Activated T-cell treated with anti-CD3 and anti-CD28 coated beads, Interleukin-2, amount 50 U/mL, for 4 hours (primary cell): ENCODE measurements around the gene SNX4. TPM values are rescaled to one million over a fixed set of nuclear protein-coding genes. Genes with fewer than 3 reads are reported as not detected.

Experiments used
- ATAC-seq, 2 donors: fragments of 200-7000 bp; cut with Tn5 transposase; one replicate each; pipeline ENCODE4 v1.10.0; 2021
- DNase-seq: peaks from one replicate; pipeline ENCODE4 v3.0.0-alpha.2; 2020
- H3K27me3 Mint-ChIP-seq: one replicate; pipeline ENCODE4 v1.8.0; 2021; ENCODE audit warnings: low read depth, mixed read lengths
- H3K36me3 Mint-ChIP-seq: one replicate; pipeline ENCODE4 v1.8.0; 2022; ENCODE audit warnings: mixed read lengths; ENCODE audit not compliant: insufficient read depth
- H3K4me1 Mint-ChIP-seq: one replicate; pipeline ENCODE4 v1.8.0; 2021; ENCODE audit warnings: low read depth, mixed read lengths
- H3K4me3 Mint-ChIP-seq: one replicate; pipeline ENCODE4 v1.8.0; 2021; ENCODE audit warnings: mild to moderate bottlenecking, moderate library complexity, mixed read lengths
- H3K9me3 Mint-ChIP-seq: one replicate; pipeline ENCODE4 v1.8.0; 2021; ENCODE audit warnings: mixed read lengths
- total RNA-seq, 3 donors: library from RNA; stranded (reverse); gene quantifications; one replicate each; pipeline ENCODE4 v1.2.1, GENCODE V29; 2021

Gene SNX4
- total RNA-seq, 3 donors from 2014 or later: 38.3 to 44.4 (median 41.8) TPM

DNA sequence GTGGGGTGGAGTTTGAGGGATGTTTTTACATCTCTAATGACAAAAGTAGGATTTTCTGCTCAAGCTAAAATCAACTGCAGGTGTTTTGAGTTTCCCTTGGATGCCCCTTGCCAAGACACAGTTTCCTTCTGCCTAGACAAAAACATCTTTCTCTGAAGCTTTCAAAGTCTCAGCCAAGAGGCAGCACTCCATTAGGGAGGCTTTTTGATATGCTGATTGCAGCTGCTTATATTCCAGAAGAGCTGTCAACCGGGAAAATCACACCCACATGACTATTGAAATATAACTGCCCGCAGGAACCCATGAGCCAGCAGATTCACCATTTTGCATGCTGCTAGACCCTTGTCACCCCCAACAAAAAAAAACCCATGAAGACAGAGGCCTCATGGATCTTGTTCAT lies 117.4 kb downstream of the SNX4 start:
- Mint-ChIP-seq H3K9me3 (peaks cover 9% of the 10 kb centered on the region), H3K36me3 (no peaks in the 10 kb centered on the region), H3K27me3 (peaks cover 5% of the 10 kb centered on the region), H3K4me1 (no peaks in the 10 kb centered on the region), H3K4me3 (no peak overlapping the region)
- no peak for DNase-seq
- ATAC-seq: no peak

DNA sequence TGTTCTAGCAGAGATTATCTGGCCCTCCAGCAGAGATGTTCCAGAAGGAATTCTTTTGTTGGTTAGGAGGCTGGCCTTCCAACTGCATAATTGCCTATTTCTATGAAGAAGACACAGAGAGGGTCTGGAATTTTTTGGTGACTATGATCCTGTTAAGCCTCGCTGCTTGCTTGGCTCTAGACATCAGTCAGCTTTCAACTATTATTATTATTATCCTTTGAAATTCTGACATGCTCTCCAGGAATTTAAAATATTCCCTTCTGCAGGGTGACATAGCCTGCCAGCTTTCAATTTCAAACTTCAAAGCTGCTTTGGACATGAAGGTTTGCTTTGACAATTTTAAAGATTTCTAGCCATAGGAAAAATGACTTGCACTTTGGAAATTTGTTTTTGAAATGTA lies 118.6 kb downstream of the SNX4 start:
- Mint-ChIP-seq H3K27me3 (peaks cover 12% of the 10 kb centered on the region), H3K4me3 (no peak overlapping the region), H3K36me3 (no peaks in the 10 kb centered on the region), H3K9me3 (peaks cover 9% of the 10 kb centered on the region), H3K4me1 (no peaks in the 10 kb centered on the region)
- ATAC-seq (no peak), DNase-seq (no peak)

DNA sequence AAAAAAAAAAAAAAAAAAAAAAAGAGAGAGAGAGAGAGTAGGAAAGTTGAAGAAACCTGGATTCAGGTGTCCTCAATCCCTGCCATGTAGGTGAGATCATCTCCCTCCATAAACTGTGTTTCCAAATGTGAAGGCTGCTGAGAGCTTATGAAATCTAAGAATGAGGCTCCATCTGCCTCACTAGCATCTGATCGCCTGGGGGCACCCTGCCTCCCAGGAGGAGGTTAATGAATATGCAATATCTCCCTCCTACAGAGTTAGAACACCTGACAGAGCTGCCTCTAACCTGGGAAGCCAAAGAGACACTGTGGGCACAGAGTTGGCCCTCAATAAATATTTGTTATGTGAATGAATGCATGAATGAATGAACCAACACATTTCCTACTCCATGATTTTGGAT lies 121.0 kb downstream of the SNX4 start:
- peaks cover 18% of the 10 kb centered on the region for H3K27me3 Mint-ChIP-seq
- ATAC-seq (no peak), DNase-seq (no peak)
- H3K4me3 Mint-ChIP-seq: no peak overlapping the region
- no peaks in the 10 kb centered on the region for H3K9me3 Mint-ChIP-seq
- no peaks in the 10 kb centered on the region for H3K4me1 Mint-ChIP-seq
- no peaks in the 10 kb centered on the region for H3K36me3 Mint-ChIP-seq

Other genes starting within 250 kb of the SNX4 start
- 10 to 100 TPM; 28.9 to 31.1 (median 29.6) TPM for gene ZNF148, start 144.9 kb downstream of the SNX4 start, total RNA-seq
- 10 to 100 TPM; 11.1 to 12.1 (median 11.2) TPM for gene OSBPL11, start 75.3 kb upstream of the SNX4 start, total RNA-seq